H9 (cell line): Measurements from ENCODE around the gene F10. TPM values are rescaled to one million over a fixed set of nuclear protein-coding genes. Genes with fewer than 3 reads are reported as not detected.

Experiments used
- DNase-seq: peaks from one replicate; pipeline ENCODE4 v3.0.0-alpha.2; 2017
- H2AFZ ChIP-seq: one replicate; pipeline ENCODE4 v1.6.1; 2013; ENCODE audit warnings: mild to moderate bottlenecking, low read length, control low read depth, moderate library complexity
- H2AK5ac ChIP-seq: 2 replicates; pipeline ENCODE4 v1.6.1; 2013; ENCODE audit warnings: low read length, control low read depth, mixed read lengths; ENCODE audit not compliant: insufficient read length
- H2BK120ac ChIP-seq: one replicate; pipeline ENCODE4 v1.6.1; 2013; ENCODE audit warnings: low read depth, mild to moderate bottlenecking, low read length, control low read depth, inconsistent platforms; ENCODE audit not compliant: poor library complexity, severe bottlenecking
- H2BK12ac ChIP-seq: 2 replicates; pipeline ENCODE4 v1.6.1; 2013; ENCODE audit warnings: low read length, control low read depth, mixed read lengths, low read depth; ENCODE audit not compliant: insufficient read length
- H2BK15ac ChIP-seq: 2 replicates; pipeline ENCODE4 v1.6.1; 2013; ENCODE audit warnings: low read depth, low read length, control low read depth
- H2BK20ac ChIP-seq: one replicate; pipeline ENCODE4 v1.6.1; 2013; ENCODE audit warnings: low read depth, mild to moderate bottlenecking, low read length, control low read depth, inconsistent platforms; ENCODE audit not compliant: poor library complexity, severe bottlenecking
- H2BK5ac ChIP-seq: 2 replicates; pipeline ENCODE4 v1.6.1; 2013; ENCODE audit warnings: low read length, control low read depth, mixed read lengths; ENCODE audit not compliant: insufficient read length
- H3K14ac ChIP-seq: 2 replicates; pipeline ENCODE4 v1.6.1; 2013; ENCODE audit warnings: low read length, control low read depth; ENCODE audit not compliant: insufficient read depth
- H3K18ac ChIP-seq: 2 replicates; pipeline ENCODE4 v1.6.1; 2013; ENCODE audit warnings: low read depth, mild to moderate bottlenecking, mixed read lengths, low read length, control low read depth; ENCODE audit not compliant: insufficient read length
- H3K23ac ChIP-seq: 2 replicates; pipeline ENCODE4 v1.6.1; 2013; ENCODE audit warnings: low read length, control low read depth, mixed read lengths, low read depth; ENCODE audit not compliant: insufficient read length
- H3K23me2 ChIP-seq: 2 replicates; pipeline ENCODE4 v1.6.1; 2013; ENCODE audit warnings: low read depth, mild to moderate bottlenecking, mixed read lengths, low read length, control low read depth; ENCODE audit not compliant: insufficient read length, poor library complexity, severe bottlenecking
- H3K27ac ChIP-seq: 2 replicates; pipeline ENCODE4 v1.5.1; 2013; ENCODE audit warnings: low read length, control low read depth, mixed read lengths, low read depth; ENCODE audit not compliant: insufficient read length
- H3K27me3 ChIP-seq: 2 replicates; pipeline ENCODE4 v1.6.1; 2013; ENCODE audit warnings: low read length, control low read depth, inconsistent platforms; ENCODE audit not compliant: insufficient read depth
- H3K4ac ChIP-seq: 2 replicates; pipeline ENCODE4 v1.6.1; 2013; ENCODE audit warnings: low read depth, mild to moderate bottlenecking, control low read depth, inconsistent platforms, low read length, moderate library complexity
- H3K4me1 ChIP-seq: 2 replicates; pipeline ENCODE4 v1.6.1; 2013; ENCODE audit warnings: low read length, control low read depth, inconsistent platforms; ENCODE audit not compliant: insufficient read depth
- H3K4me2 ChIP-seq: 2 replicates; pipeline ENCODE4 v1.6.1; 2013; ENCODE audit warnings: low read length, control low read depth, mixed read lengths; ENCODE audit not compliant: insufficient read length, insufficient read depth
- H3K56ac ChIP-seq: 2 replicates; pipeline ENCODE4 v1.6.1; 2013; ENCODE audit warnings: low read depth, mild to moderate bottlenecking, mixed read lengths, low read length, control low read depth; ENCODE audit not compliant: insufficient read length
- H3K79me1 ChIP-seq: 2 replicates; pipeline ENCODE4 v1.6.1; 2013; ENCODE audit warnings: low read depth, mild to moderate bottlenecking, moderate library complexity, low read length, control low read depth, inconsistent platforms; ENCODE audit not compliant: insufficient read depth, poor library complexity, severe bottlenecking
- H3K79me2 ChIP-seq: 2 replicates; pipeline ENCODE4 v1.6.1; 2013; ENCODE audit warnings: low read length, control low read depth, inconsistent platforms; ENCODE audit not compliant: insufficient read depth
- H3K9ac ChIP-seq: 2 replicates; pipeline ENCODE4 v1.6.1; 2013; ENCODE audit warnings: low read length, control low read depth, mixed read lengths; ENCODE audit not compliant: insufficient read length; ENCODE audit errors: extremely low read depth
- H3K9me3 ChIP-seq: one replicate; pipeline ENCODE4 v1.6.1; 2013; ENCODE audit warnings: low read depth, low read length, inconsistent platforms; ENCODE audit not compliant: control insufficient read depth
- H3T11ph ChIP-seq: one replicate; pipeline ENCODE4 v1.6.1; 2013; ENCODE audit warnings: mild to moderate bottlenecking, low read length, control low read depth, inconsistent platforms
- H4K20me1 ChIP-seq: one replicate; pipeline ENCODE4 v1.6.1; 2013; ENCODE audit not compliant: control insufficient read depth, insufficient read length, insufficient read depth
- H4K5ac ChIP-seq: 2 replicates; pipeline ENCODE4 v1.6.1; 2013; ENCODE audit warnings: low read depth, mild to moderate bottlenecking, mixed read lengths, low read length, control low read depth; ENCODE audit not compliant: insufficient read length
- H4K8ac ChIP-seq: replicated peaks from 2 replicates; pipeline ENCODE4 v1.6.1; 2013; ENCODE audit warnings: low read length, control low read depth, mixed read lengths, low read depth; ENCODE audit not compliant: insufficient read length
- H4K91ac ChIP-seq: 2 replicates; pipeline ENCODE4 v1.6.1; 2013; ENCODE audit warnings: low read depth, mild to moderate bottlenecking, moderate library complexity, mixed read lengths, low read length, control low read depth; ENCODE audit not compliant: insufficient read length
- H3K27ac Mint-ChIP-seq, 3 experiments: 2 replicates in 2 of 3; 3 replicates in 1 of 3; pipeline ENCODE4 v1.8.0; 2020 to 2021; ENCODE audit warnings: mixed read lengths in 3 of 3, mild to moderate bottlenecking in 1 of 3, moderate library complexity in 1 of 3
- H3K27me3 Mint-ChIP-seq: 2 replicates; pipeline ENCODE4 v1.8.0; 2021; ENCODE audit warnings: low read depth, mild to moderate bottlenecking, moderate library complexity, mixed read lengths
- H3K36me3 Mint-ChIP-seq, 3 experiments: 2 replicates in 2 of 3; 3 replicates in 1 of 3; pipeline ENCODE4 v1.8.0; 2020 to 2021; ENCODE audit warnings: low read depth in 3 of 3, mixed read lengths in 3 of 3; ENCODE audit not compliant: insufficient read depth in 1 of 3
- H3K4me1 Mint-ChIP-seq, 2 experiments: 2 replicates each; pipeline ENCODE4 v1.8.0; 2020; ENCODE audit warnings: mixed read lengths in 2 of 2
- H3K4me3 Mint-ChIP-seq, 2 experiments: 2 replicates in 1 of 2; 3 replicates in 1 of 2; pipeline ENCODE4 v1.8.0; 2020 to 2021; ENCODE audit warnings: mild to moderate bottlenecking in 2 of 2, mixed read lengths in 2 of 2, moderate library complexity in 1 of 2
- H3K9me3 Mint-ChIP-seq, 2 experiments: 2 replicates in 1 of 2; 3 replicates in 1 of 2; pipeline ENCODE4 v1.8.0; 2020; ENCODE audit warnings: mild to moderate bottlenecking in 2 of 2, mixed read lengths in 2 of 2, moderate library complexity in 1 of 2
- CTCF ChIP-seq: fragments of 200-600 bp; sonication (generic); conservative IDR thresholded peaks from 3 replicates; pipeline ENCODE4 v1.8.0; 2021; ENCODE audit warnings: antibody characterized with exemption, mild to moderate bottlenecking
- WGBS: extraction: QIAGEN DNeasy Blood & Tissue Kit; methylation state at CpG from one replicate; pipeline ENCODE4 v1.1.7; 2013; ENCODE audit warnings: missing lambda C conversion rate, low lambda C conversion rate, mixed read lengths; ENCODE audit not compliant: insufficient read length; ENCODE audit errors: extremely low coverage; 5-methylcytosine and 5-hydroxymethylcytosine counted together
- total RNA-seq: library from RNA; stranded (reverse); gene quantifications from 2 replicates; pipeline ENCODE4 v1.2.1, GENCODE V29; 2021

The F10 gene
- total RNA-seq, 1 experiment from 2014 or later: 1.7 TPM

- H3K36me3 Mint-ChIP-seq: peaks cover 3 to 5% (median 4%) of the 10 kb centered on the region in 3 experiments; a peak in 4 of 7 replicates
- no peak overlapping the region for H3K23ac ChIP-seq
- no peaks in the 10 kb centered on the region for H3K79me1 ChIP-seq
- no peak overlapping the region for H3K14ac ChIP-seq
- H2BK120ac ChIP-seq: no peak overlapping the region
- no peaks in the 10 kb centered on the region; the same call in 1 of the 2 replicates for H3K4me1 ChIP-seq
- no peak overlapping the region for H3K4me3 Mint-ChIP-seq
- no peak overlapping the region for H3K56ac ChIP-seq
- no peak for TF ChIP-seq CTCF
- peaks cover 27% of the 10 kb centered on the region for H3K27me3 Mint-ChIP-seq
- H4K91ac ChIP-seq: no peak overlapping the region
- no peak overlapping the region for H3K18ac ChIP-seq
- H3K4me2 ChIP-seq: no peak overlapping the region
- WGBS: no CpG with 5 or more reads among the region's 16 CpGs
- H2AFZ ChIP-seq: no peak overlapping the region
- peaks cover 7 to 19% of the 10 kb centered on the region in 2 experiments; a peak in 2 of 4 replicates for H3K4me1 Mint-ChIP-seq
- no peak overlapping the region for H3K27ac ChIP-seq
- no peak overlapping the region for H3K9ac ChIP-seq
- peaks cover 19% of the 10 kb centered on the region; the same call in 1 of the 2 replicates for H3K27me3 ChIP-seq
- no peak overlapping the region for H3K4ac ChIP-seq
- no peaks in the 10 kb centered on the region for H3K9me3 ChIP-seq
- no peak overlapping the region for H4K8ac ChIP-seq
- H2BK20ac ChIP-seq: no peak overlapping the region
- H2AK5ac ChIP-seq: no peak overlapping the region
- H4K20me1 ChIP-seq: peaks cover 4% of the 10 kb centered on the region
- H4K5ac ChIP-seq: no peak overlapping the region
- H3T11ph ChIP-seq: no peak overlapping the region
- peaks cover 4% of the 10 kb centered on the region for H3K23me2 ChIP-seq
- no peak for DNase-seq
- H2BK5ac ChIP-seq: no peak overlapping the region
- H3K9me3 Mint-ChIP-seq: peaks cover 3 to 4% of the 10 kb centered on the region in 2 experiments; a peak in 4 of 5 replicates
- H3K79me2 ChIP-seq: no peaks in the 10 kb centered on the region
- no peak overlapping the region for H2BK15ac ChIP-seq
- no peak overlapping the region for H2BK12ac ChIP-seq
- no peak overlapping the region for H3K27ac Mint-ChIP-seq
Measured at GRCh38 chr13:113105921-113106452, 16.6 kb upstream of the F10 start.
